Measurements from ENCODE around the gene TSPAN3. TPM values are rescaled to one million over a fixed set of nuclear protein-coding genes. Genes with fewer than 3 reads are reported as not detected.

The TSPAN3 gene
- total RNA-seq, 4 donors from 2014 or later, result 330 to 637 (median 593) TPM

DNA sequence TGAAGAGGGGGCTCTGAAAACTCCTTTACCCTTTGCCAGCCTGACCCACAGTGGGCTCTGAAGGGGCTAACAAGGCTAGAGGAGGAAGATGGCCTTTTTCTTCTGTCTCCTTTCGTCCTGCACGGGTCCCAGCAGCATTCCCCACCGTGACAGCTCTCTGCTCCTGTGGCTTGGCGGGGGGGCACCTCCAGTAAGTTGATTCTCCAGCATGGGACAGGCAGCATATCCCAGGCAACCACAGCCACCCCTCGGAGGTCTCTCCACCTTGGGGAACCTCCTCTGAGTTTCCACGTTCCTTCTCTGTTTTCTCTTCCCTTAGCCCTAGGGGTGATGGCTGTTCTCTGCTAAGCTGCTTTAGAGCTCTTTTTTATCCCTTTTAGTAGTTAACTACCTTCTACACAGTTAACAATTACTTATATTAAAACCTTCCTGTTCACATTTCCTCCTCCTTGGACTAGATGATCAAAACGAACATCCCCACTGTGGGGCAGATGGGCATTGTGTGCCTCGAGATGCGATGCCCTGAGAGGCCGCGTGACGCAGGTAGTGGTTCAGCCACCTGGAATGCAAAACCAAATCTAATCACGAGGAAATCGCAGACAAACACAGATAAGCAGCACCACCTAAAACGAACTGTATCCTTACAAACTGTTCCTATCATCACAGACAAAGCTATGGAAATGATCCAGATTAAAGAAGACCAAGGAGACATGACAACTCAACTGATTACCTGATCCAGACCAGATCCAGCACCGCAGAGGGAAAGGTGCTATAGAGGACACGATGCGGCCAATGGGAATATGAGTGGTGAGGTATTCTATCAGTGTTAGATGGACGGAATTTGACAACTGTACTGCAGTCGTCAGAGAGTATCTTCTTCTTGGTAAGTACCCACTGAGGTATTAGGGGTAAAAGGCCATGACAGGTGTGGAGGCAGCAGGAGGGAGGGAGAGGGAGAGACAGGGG, 27.7 kb downstream of the TSPAN3 start:
- Histone ChIP-seq H3K4me1 (peaks cover 0 to 7% of the 10 kb centered on the region in 2 donors), H3K27me3 (no peaks in the 10 kb centered on the region), H3K36me3 (peaks cover 14 to 36% of the 10 kb centered on the region in 2 donors), H3K4me3 (replicated peaks in 1 of 3) (no peak overlapping the region), H3K9me3 (no peaks in the 10 kb centered on the region), H3K27ac (no peak overlapping the region)
- no peak for TF ChIP-seq POLR2A (IDR thresholded peaks at IDR 0.05)
- 86 to 89% methylated on average over 20 of the region's 20 CpGs for WGBS, 2 donors
- intact Hi-C loops (cut with DNase I), result no loop called here
- no peak for DNase-seq

DNA sequence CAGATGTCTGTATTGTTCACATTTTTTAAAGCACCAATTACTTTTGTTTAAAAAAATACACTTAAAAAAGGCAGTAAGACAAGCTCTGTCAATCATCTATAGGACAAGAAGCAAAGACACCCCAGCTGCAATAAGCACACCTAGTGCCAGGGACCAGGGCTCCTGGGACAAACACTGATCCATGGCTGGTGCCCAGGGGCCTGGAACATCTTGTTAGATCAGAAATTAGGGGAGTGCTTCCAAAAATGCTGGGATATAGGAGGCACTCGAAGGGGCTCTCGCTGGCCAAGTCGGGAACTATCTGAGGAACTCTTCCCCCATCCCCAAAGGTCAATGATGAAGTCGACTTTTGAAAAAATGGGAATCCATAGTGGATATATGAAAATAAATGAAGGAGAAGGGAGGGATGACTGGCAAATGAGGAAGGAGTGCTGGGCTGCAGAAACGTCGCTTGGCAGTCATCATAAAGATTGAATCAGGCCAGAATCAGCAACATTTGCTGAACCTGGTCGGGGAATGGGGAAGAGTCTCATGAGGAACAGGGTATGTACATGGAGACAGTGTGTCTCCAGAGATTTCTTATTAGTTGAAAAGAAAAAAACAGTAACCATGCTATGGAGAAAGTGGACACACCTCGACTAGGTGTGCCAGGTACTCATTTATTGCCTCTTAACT, 28.5 kb downstream of the TSPAN3 start:
- H3K4me3 ChIP-seq (replicated peaks in 1 of 3), result no peak overlapping the region
- H3K27ac ChIP-seq, result no peak overlapping the region
- H3K4me1 ChIP-seq, result peaks cover 0 to 7% of the 10 kb centered on the region in 2 donors
- intact Hi-C loops (cut with DNase I), result no loop called here
- no peak for TF ChIP-seq POLR2A (IDR thresholded peaks at IDR 0.05)
- TF ChIP-seq, protein P1, sequence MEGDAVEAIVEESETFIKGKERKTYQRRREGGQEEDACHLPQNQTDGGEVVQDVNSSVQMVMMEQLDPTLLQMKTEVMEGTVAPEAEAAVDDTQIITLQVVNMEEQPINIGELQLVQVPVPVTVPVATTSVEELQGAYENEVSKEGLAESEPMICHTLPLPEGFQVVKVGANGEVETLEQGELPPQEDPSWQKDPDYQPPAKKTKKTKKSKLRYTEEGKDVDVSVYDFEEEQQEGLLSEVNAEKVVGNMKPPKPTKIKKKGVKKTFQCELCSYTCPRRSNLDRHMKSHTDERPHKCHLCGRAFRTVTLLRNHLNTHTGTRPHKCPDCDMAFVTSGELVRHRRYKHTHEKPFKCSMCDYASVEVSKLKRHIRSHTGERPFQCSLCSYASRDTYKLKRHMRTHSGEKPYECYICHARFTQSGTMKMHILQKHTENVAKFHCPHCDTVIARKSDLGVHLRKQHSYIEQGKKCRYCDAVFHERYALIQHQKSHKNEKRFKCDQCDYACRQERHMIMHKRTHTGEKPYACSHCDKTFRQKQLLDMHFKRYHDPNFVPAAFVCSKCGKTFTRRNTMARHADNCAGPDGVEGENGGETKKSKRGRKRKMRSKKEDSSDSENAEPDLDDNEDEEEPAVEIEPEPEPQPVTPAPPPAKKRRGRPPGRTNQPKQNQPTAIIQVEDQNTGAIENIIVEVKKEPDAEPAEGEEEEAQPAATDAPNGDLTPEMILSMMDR (IDR thresholded peaks at IDR 0.05), result no peak
- WGBS, 2 donors, result 82 to 89% methylated on average over 8 of the region's 8 CpGs
- H3K9me3 ChIP-seq, result no peaks in the 10 kb centered on the region
- DNase-seq, result no peak
- no peaks in the 10 kb centered on the region for H3K27me3 ChIP-seq
- H3K36me3 ChIP-seq, result peaks cover 14 to 36% of the 10 kb centered on the region in 2 donors

DNA sequence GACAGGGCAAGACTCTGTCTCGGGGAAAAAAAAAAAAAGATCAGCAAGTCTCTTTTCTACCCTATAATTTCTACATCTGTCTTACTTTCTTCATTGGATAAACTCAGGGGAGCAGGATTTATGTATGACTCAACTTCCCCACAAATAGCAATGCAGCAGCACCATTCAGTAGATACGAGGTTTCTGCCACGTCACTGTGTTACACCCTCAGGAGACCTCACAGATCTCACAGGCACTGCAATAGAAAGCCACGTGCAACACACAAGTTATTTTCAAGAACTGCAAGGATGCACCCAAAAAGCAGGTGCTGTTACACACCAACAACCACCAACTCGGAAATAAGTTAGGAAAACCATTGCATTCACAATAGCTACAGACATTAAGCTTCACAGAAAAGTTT, 30.2 kb downstream of the TSPAN3 start:
- Histone ChIP-seq H3K4me3 (replicated peaks in 1 of 3) (no peak overlapping the region), H3K27me3 (no peaks in the 10 kb centered on the region), H3K9me3 (no peaks in the 10 kb centered on the region), H3K36me3 (peaks cover 4 to 27% of the 10 kb centered on the region in 2 donors), H3K4me1 (peaks cover 0 to 7% of the 10 kb centered on the region in 2 donors), H3K27ac (no peak overlapping the region)
- no peak for DNase-seq
- WGBS, 2 donors, result 86 to 91% methylated on average over 5 of the region's 5 CpGs
- TF ChIP-seq, protein P1 (IDR thresholded peaks at IDR 0.05), result no peak
- TF ChIP-seq POLR2A (IDR thresholded peaks at IDR 0.05), result no peak
- intact Hi-C loops (cut with DNase I), result no loop called here

DNA sequence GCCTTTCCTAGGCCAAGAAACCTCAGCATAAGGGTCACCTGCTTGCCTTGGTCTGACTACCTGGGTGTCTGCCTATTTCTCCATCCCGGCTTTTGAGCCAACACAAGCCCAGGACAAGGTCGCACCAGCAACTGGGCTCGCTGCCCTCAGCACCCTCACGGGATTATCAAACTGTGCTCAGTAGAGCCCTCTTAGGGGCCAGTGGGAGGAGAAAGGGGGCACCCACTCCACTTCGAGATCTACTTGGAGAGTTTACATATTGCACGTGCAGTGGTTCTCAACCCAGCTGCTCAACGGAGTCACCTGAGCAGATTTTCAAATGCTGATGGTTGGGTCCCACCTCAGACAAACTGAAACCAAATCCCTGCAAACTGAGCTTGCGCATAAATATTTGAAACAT, 31.1 kb downstream of the TSPAN3 start:
- TF ChIP-seq, protein P1 (IDR thresholded peaks at IDR 0.05), result no peak
- TF ChIP-seq POLR2A (IDR thresholded peaks at IDR 0.05), result no peak
- Histone ChIP-seq H3K27ac (no peak overlapping the region), H3K9me3 (no peaks in the 10 kb centered on the region), H3K4me1 (peaks cover 0 to 6% of the 10 kb centered on the region in 2 donors), H3K36me3 (peaks cover 4 to 24% of the 10 kb centered on the region in 2 donors), H3K27me3 (no peaks in the 10 kb centered on the region), H3K4me3 (replicated peaks in 1 of 3) (no peak overlapping the region)
- intact Hi-C loops (cut with DNase I), result no loop called here
- DNase-seq, result no peak
- WGBS, 2 donors, result 79% methylated on average over 2 of the region's 8 CpGs; no CpG with 5 or more reads in 1 of the 2 donors

DNA sequence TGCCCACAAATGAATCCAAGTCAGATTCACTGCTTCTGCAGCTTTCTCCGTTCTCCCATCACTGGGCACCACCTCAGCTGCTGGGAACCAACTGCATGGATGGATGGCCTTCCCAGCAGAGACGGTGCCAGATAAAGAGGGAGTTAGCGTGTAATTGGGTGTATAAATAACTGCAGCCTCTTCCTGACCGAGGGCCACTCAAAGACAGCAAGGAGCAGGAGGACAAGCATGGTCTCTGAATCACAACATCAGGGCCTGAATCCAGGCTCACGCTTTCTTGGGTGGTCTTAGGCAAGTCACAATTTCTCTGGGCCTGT, 31.7 kb downstream of the TSPAN3 start:
- intact Hi-C loops (cut with DNase I), result no loop called here

More for the DNA sequence above, 31.7 kb downstream of the TSPAN3 start:
- H3K9me3 ChIP-seq, result no peaks in the 10 kb centered on the region
- WGBS, 2 donors, result 92% methylated on average over 5 of the region's 5 CpGs; no CpG with 5 or more reads in 1 of the 2 donors
- no peak overlapping the region for H3K27ac ChIP-seq
- H3K36me3 ChIP-seq, result peaks cover 4 to 21% of the 10 kb centered on the region in 2 donors
- TF ChIP-seq POLR2A (IDR thresholded peaks at IDR 0.05), result no peak
- TF ChIP-seq, protein P1 (IDR thresholded peaks at IDR 0.05), result no peak
- H3K4me3 ChIP-seq (replicated peaks in 1 of 3), result no peak overlapping the region
- H3K27me3 ChIP-seq, result no peaks in the 10 kb centered on the region
- no peak for DNase-seq
- no peaks in the 10 kb centered on the region for H3K4me1 ChIP-seq
